Loucy (cell line): Measurements from ENCODE around the gene EMC1.

Experiments
- CTCF ChIP-seq: fragments of 200-600 bp; sonication (generic); conservative IDR thresholded peaks from 2 replicates; pipeline ENCODE4 v1.5.1; 2014; ENCODE audit warnings: mild to moderate bottlenecking, antibody characterized with exemption, low read length
- EZH2phosphoT487 ChIP-seq: fragments of 200-600 bp; IDR thresholded peaks from 2 replicates; pipeline ENCODE4 v1.6.1; 2018; ENCODE audit warnings: antibody characterized with exemption, mild to moderate bottlenecking, moderate library complexity, borderline replicate concordance

GRCh38 chr1:19300211-19300610, 48.9 kb upstream of the EMC1 start:
- TF ChIP-seq CTCF (no peak), EZH2phosphoT487 (no peak)
